ENCODE results near the gene F11R.

The F11R gene

DNA sequence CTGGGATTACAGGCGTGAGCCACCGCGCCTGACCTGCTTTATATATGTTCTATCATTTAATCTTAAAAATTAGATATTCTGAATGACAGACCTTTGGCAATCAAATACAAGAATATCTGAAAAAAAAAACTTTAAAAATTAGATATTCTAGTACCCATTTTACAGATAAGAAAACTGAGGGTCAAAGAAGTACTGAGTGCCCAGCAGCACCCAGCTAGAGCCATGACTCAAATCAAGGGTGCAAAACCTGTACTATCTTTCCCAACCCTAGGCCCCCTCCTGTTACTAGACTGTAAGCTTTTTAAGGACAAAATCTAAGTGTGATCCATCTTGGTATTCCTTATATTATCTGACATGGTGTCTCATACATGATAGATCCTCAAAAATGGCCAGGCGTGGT is 40.5 kb upstream of the F11R start:
- DNase-seq, result no peak
- Histone ChIP-seq H3K36me3 (no peaks in the 10 kb centered on the region), H3K27me3 (peaks cover 0 to 29% of the 10 kb centered on the region in 2 donors), H3K4me3 (no peak overlapping the region), H3K4me1 (no peaks in the 10 kb centered on the region), H3K9me3 (no peaks in the 10 kb centered on the region), H3K27ac (no peak overlapping the region)
- intact Hi-C loops (cut with DNase I; ENCODE audit: low total_unique reads), result no loop called here
- TF ChIP-seq, protein P1, sequence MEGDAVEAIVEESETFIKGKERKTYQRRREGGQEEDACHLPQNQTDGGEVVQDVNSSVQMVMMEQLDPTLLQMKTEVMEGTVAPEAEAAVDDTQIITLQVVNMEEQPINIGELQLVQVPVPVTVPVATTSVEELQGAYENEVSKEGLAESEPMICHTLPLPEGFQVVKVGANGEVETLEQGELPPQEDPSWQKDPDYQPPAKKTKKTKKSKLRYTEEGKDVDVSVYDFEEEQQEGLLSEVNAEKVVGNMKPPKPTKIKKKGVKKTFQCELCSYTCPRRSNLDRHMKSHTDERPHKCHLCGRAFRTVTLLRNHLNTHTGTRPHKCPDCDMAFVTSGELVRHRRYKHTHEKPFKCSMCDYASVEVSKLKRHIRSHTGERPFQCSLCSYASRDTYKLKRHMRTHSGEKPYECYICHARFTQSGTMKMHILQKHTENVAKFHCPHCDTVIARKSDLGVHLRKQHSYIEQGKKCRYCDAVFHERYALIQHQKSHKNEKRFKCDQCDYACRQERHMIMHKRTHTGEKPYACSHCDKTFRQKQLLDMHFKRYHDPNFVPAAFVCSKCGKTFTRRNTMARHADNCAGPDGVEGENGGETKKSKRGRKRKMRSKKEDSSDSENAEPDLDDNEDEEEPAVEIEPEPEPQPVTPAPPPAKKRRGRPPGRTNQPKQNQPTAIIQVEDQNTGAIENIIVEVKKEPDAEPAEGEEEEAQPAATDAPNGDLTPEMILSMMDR (IDR thresholded peaks at IDR 0.05), result no peak

DNA sequence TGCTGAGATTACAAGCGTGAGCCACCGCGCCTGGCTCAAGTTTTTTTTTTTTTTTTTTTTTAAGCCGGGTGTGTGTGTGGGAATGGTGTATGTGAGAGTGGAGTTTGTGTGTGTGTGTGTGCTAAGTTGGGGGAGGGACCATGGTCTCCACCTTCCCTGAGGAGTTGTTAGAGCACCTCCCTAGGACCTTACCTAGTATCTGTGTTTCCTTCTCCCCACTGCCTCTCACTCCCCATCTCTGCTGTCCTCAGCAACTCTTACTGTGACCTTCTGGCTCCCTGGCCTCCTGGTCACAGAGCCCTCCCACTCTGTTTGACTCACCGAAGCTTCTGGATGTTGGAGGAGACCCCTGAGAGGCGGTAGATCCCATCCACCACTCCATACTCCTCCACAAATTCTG is 38.3 kb upstream of the F11R start:
- H3K27ac ChIP-seq, result no peak overlapping the region
- peaks cover 0 to 27% of the 10 kb centered on the region in 2 donors for H3K27me3 ChIP-seq
- H3K4me1 ChIP-seq, result no peaks in the 10 kb centered on the region
- H3K4me3 ChIP-seq, result no peak overlapping the region
- DNase-seq, result no peak
- intact Hi-C loops (cut with DNase I; ENCODE audit: low total_unique reads), result no loop called here
- H3K36me3 ChIP-seq, result no peaks in the 10 kb centered on the region
- H3K9me3 ChIP-seq, result no peaks in the 10 kb centered on the region
- TF ChIP-seq, protein P1 (IDR thresholded peaks at IDR 0.05), result no peak

DNA sequence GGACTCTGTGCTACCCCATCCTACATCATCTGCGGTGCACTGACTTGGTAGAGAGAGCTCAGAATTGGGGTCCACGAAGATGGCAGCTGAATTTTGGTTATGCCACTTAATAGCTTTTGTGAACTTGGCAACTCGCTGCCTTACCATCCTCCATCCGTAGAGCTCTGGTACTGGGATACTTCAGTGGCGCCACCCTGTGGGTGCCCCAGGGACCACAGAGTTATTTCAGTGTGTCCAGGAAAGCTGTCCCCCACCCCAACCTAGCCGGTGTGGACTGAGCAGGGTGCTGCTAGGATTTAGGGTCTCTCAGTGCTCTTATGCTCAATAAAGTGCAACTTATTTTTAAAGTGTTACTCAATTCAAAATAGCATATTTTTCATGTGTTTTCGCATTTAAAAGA is 33.9 kb upstream of the F11R start:
- DNase-seq, result no peak
- peaks cover 0 to 25% of the 10 kb centered on the region in 2 donors for H3K27me3 ChIP-seq
- no peak overlapping the region for H3K4me3 ChIP-seq
- TF ChIP-seq, protein P1 (IDR thresholded peaks at IDR 0.05), result no peak
- H3K9me3 ChIP-seq, result no peaks in the 10 kb centered on the region
- intact Hi-C loops (cut with DNase I; ENCODE audit: low total_unique reads), result no loop called here
- H3K4me1 ChIP-seq, result no peaks in the 10 kb centered on the region
- H3K36me3 ChIP-seq, result no peaks in the 10 kb centered on the region
- H3K27ac ChIP-seq, result no peak overlapping the region

DNA sequence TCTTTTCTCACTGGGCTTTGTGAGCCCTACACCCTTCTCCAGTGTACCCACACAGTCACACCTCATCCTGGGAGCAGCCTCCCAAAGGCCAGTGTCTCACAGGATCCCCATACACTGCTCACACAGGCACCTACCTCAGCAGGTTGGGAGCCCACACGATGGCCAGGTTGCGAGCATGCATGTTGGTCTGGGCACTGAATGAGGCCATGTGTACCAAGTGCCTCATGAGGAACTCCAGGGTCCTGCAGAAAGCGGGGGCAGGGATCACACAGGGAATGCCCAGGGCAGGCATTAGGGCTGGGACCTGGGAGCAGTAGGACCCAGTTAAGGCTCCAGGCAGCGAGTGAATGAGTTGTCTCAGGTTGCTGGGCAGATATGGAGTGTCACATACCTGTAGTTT is 33.3 kb upstream of the F11R start:
- DNase-seq, result no peak
- H3K27me3 ChIP-seq, result peaks cover 0 to 25% of the 10 kb centered on the region in 2 donors
- no peak overlapping the region for H3K4me3 ChIP-seq
- TF ChIP-seq, protein P1 (IDR thresholded peaks at IDR 0.05), result no peak
- H3K27ac ChIP-seq, result no peak overlapping the region
- H3K9me3 ChIP-seq, result no peaks in the 10 kb centered on the region
- no peaks in the 10 kb centered on the region for H3K36me3 ChIP-seq
- H3K4me1 ChIP-seq, result no peaks in the 10 kb centered on the region
- intact Hi-C loops (cut with DNase I; ENCODE audit: low total_unique reads), result no loop called here

DNA sequence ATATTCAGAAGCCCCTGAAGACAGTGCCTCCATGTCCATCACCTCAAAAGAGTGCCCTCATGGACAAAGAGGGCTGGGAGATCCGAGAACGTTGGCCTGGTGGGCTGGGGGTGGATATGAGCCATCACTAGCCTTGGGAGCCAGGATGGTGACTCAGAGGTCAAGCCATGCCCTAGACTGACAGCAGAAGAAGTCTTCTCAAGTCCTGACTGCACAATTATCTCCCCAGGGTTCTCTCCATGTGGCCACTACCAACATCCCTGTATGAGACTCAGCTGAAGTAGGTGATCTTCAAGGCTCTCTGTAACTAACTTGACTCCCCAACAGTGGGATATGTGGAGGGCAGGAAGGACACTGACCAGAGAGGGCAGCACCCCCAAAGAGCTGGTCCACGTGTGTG is 31.9 kb upstream of the F11R start:
- TF ChIP-seq, protein P1 (IDR thresholded peaks at IDR 0.05), result no peak
- H3K9me3 ChIP-seq, result no peaks in the 10 kb centered on the region
- no peak overlapping the region for H3K4me3 ChIP-seq
- no peak for DNase-seq
- H3K36me3 ChIP-seq, result no peaks in the 10 kb centered on the region
- intact Hi-C loops (cut with DNase I; ENCODE audit: low total_unique reads), result no loop called here
- no peak overlapping the region for H3K27ac ChIP-seq
- no peaks in the 10 kb centered on the region for H3K4me1 ChIP-seq
- peaks cover 0 to 22% of the 10 kb centered on the region in 2 donors for H3K27me3 ChIP-seq

DNA sequence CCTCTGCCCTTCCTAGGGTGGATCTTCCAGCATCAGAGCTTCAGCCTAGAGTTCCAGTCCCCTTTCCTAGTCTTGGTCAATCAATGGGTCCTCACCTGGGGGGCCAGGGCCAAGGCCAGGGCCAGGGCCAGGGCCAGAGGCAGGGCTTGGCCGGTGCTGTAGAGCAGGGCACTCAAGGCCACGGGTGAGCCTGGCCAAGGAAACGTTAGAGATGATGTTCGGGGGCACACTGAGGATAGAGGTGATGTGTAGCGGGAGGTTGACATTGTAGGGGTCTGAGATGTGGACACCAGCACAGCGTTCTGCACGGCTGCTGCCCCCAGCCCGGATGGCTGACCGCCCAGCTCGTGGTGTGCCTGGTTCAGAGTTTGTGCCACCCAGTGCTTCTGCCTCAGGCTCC is 30.3 kb upstream of the F11R start:
- Histone ChIP-seq H3K9me3 (no peaks in the 10 kb centered on the region), H3K4me1 (peaks cover 0 to 4% (median 0%) of the 10 kb centered on the region in 4 donors), H3K27me3 (peaks cover 0 to 7% of the 10 kb centered on the region in 2 donors), H3K36me3 (no peaks in the 10 kb centered on the region), H3K4me3 (no peak overlapping the region), H3K27ac (no peak overlapping the region)
- intact Hi-C loops (cut with DNase I; ENCODE audit: low total_unique reads), result no loop called here
- TF ChIP-seq, protein P1 (IDR thresholded peaks at IDR 0.05), result no peak
- DNase-seq, result no peak
